SIG-M5 treated with dmso at 0.1 percent for 504 hours (cell line): ENCODE data around the gene FABP7.

ENCODE experiments used
- DNase-seq: peaks from one replicate; lab custom pipeline; 2025; ENCODE audit not compliant: unreplicated experiment; lab: John Stamatoyannopoulos, UW

FABP7 gene

DNA sequence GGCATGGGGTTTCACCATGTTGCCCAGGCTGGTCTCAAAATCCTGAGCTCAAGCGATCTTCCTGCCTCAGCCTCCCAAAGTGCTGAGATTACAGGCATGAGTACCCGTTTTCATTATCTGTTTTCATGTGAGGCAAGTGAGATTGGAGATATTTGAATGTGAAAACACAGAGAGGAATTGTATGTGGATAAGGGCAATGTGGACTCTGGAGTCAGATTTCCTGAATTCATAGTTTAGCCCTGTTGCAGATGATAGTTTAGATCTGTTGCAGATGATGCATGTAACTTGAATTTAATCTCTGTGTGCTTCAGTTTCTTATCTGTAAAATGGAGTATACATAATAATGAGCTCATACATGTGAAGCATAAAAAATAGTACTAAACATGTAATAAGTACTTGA, 13.2 kb downstream of the FABP7 start:
- DNase-seq, result no peak

GRCh38 chr6:122797537-122797936, 18.0 kb downstream of the FABP7 start:
- DNase-seq, result no peak

- DNase-seq, result no peak
Observed at GRCh38 chr6:122798099-122798641, 18.7 kb downstream of the FABP7 start.

- no peak for DNase-seq
Observed at GRCh38 chr6:122799140-122799745, 19.7 kb downstream of the FABP7 start.

DNA sequence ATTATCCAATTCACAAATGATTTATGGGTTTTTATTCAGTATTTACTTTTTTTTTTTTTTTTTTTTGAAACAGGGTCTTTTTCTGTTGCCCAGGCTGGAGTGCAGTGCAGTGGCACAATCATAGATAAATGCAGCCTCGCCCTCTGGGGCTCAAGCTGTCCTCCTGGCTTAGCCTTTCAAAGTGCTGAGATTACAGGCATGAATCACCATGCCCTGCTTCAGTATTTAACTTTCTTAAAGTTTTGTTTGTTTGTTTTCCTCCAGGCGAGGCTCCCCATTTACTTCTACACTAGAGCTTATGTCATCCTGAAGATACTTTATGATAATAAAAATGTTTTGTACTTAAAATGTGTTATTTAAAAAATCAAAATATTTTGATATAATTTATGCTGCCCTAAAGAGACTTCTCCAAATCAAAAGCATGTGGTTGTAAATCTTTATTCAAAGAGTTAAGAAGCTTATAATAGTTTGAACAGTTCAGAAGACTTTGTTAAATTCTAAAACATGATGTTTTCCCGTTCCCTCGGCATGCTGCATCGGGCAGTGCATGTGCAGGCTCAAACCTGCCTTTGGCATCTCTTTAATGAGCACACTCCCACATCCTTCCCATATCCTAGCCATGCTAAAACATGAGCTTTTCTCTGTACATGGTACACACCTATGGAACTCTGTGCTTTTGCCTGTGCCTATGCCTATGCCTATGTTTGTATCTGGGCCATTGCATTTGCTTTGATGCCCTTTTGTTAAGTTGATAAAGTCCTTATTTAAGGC, 20.6 kb downstream of the FABP7 start:
- DNase-seq, result no peak

GRCh38 chr6:122800906-122801305, 21.4 kb downstream of the FABP7 start:
- DNase-seq, result no peak

DNA sequence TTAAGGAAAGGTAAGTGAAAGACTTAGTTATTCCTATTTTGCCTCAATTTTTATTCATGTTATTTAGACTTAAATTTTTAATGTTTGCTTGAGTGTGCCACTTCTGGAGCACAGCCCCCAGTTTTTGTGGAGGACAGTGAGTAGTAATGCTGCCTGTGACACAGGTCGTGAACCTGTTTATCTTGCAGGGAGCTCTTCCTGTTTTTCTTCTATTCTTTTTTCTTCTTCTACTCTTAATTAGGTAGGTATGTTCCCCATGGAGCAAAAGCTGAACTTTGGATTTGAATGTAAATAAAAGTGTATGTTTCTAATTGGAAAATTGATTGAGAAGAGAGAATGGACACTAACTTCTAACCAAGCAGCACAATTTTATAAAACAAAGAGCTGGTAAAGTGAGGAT, 21.9 kb downstream of the FABP7 start:
- no peak for DNase-seq

- no peak for DNase-seq
Observed at GRCh38 chr6:122803171-122803661, 23.7 kb downstream of the FABP7 start.

DNA sequence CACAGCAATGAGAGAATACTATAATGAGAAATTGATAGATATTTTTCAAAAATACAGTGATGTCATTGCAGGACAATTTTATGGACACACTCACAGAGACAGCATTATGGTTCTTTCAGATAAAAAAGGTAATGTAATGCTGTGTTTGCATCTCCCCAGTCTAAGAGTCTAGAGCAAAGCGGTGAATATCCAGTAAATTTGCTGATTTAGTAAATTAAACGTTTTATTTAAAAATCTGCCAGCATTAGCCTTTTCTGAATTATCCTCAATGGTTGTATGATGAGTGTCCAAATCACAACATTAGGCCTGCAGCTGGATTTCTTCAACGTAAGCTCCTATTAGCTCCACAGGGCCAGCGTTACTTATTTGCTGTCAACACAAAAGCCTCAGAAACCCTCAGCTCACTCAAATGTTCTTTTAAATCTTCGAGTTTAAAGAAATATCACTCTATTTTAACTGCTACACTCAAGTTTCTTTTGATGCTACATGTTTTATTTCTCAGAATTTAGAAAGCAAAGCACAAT, 25.5 kb downstream of the FABP7 start:
- no peak for DNase-seq

GRCh38 chr6:122806291-122806690, 26.8 kb downstream of the FABP7 start:
- DNase-seq, result no peak

GRCh38 chr6:122808121-122808885, 28.8 kb downstream of the FABP7 start:
- no peak for DNase-seq

- no peak for DNase-seq
Observed at GRCh38 chr6:122809001-122809400, 29.5 kb downstream of the FABP7 start.

DNA sequence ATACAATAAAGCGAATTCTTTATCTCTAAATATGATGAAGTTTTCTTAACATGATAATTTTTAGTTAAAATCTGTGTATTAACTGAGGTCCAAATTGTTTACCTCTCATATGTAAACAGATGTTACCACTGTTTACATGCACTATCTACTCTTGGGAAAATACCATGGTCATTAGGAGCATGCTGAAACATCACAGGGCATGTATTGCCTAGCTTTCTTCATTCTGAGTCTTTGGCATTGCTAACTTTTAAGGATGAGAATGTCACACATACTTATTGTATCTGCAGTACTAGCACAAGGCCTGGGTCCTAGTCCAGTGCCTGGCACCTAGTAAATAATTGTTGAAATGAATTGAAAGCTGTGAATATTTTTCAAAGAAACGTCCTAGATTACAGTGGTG, 30.2 kb downstream of the FABP7 start:
- DNase-seq, result no peak

GRCh38 chr6:122810189-122810588, 30.7 kb downstream of the FABP7 start:
- DNase-seq, result no peak

DNA sequence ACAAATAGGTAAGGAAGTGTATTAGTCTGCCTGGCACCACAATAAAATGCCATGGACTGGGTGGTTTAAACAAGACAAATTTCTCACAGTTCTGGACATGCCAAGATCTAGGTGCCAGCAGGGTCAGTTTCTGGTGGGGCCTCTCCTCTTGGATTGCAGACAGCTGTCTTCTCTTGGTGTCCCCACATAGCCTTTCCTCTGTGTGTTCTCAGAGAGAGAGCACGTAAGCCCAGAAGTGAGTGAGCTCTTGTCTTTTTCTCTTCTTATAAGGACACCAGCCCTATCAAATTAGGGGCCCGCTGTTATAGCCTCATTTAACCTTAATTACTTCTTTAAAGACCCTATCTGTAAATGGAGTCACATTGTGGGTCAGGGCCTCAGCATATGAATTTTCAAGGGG, 37.8 kb downstream of the FABP7 start:
- no peak for DNase-seq

DNA sequence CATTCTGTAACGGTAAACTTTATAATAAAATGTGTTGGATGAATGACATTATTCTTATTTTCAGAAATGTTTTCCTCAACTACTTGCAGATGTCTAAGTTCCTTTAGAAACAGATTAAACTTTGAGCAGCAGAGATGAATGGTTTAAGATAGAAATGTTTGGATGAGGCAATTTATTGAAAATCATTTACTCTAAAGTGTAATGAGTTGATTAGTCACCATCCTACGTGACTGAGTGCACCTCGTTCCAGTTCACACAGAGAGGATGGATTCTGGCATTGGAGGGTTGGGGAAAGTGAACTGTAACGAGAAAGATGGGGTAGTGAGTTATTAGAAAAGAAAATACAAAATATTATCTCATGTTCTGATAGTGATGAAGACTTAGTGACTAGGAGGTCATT, 38.2 kb downstream of the FABP7 start:
- no peak for DNase-seq

GRCh38 chr6:122818866-122819265, 39.4 kb downstream of the FABP7 start:
- no peak for DNase-seq

DNA sequence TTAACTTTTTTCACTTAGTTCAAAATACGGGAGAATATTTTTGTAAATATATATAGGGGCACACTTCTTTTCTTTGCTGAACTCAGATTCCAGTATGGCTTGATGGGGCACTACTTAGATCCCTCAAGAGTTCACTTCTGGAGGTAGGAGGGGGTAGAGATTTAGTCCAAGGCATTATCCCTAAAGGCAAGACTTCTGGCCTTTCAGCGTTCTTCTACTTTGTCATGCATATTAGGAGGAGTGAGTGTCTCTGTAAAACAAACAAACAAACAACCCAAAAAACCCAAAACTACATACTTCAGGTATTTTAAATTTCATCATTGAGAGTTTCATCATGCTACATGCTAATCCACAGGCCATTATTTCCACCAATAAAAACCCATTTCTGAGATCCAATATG, 41.6 kb downstream of the FABP7 start:
- DNase-seq, result no peak

- no peak for DNase-seq
Observed at GRCh38 chr6:122825163-122825562, 45.6 kb downstream of the FABP7 start.

GRCh38 chr6:122829456-122829855, 49.9 kb downstream of the FABP7 start:
- no peak for DNase-seq

DNA sequence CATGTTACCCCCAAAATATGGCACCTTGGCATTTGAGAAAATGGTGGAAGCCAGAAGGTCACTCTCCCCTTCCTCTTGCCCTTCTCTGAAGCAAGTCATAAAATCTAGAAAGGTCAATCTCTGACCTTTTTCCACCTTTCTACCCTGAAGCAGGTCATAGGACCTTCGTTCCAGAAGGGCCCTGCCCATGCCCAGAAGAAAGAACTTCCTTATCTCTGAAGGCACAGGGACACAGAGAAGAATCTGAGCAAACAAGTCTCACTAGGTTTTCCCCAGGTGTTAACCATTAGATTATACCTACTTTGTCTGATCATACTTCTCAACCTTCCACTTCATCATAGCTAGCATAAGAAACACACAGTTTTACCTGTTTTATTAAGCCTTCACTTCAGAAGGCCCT, 52.0 kb downstream of the FABP7 start:
- no peak for DNase-seq
